ENCODE data around the gene ACBD6.

The ACBD6 gene

DNA sequence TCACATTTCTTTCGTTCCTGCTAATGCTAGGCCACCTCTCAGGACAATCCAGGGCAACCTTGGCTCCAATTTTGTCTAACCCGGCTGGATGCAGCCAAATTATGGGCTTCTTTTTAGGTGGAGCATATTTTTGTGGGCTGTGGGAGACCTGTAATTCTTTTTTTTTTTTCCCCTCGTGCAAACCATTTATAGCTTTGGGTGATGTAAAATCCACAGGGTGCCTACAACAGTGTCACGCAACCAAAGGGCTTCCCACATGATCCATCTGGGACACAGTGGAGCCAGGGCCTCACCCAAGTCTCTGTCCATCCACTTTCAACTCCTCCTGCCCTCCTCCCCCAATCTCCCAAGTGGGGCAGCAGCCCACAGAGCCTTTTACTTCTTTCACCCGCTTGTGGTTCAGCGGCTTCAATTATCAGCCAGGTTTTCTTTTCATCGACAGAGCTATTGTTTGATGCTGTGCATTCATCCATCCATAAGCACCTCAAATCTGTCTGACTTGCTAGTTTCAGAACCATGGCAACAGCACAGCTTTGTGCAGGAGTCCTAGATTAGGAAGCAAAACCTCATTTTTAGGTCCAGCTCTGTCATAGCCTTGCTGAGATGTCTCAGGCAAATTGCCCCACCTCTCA lies 46.4 kb upstream of the ACBD6 start:
- H3K9ac ChIP-seq, result no peak overlapping the region
- no peak overlapping the region for H3K27ac ChIP-seq
- no peak overlapping the region for H2AFZ ChIP-seq (ENCODE audit: low read depth)
- H3K36me3 ChIP-seq (ENCODE audit: insufficient read depth), result no peaks in the 10 kb centered on the region
- H3K4me1 ChIP-seq (ENCODE audit: low read depth, poor library complexity, severe bottlenecking), result no peaks in the 10 kb centered on the region
- H4K20me1 ChIP-seq (ENCODE audit: insufficient read depth), result no peaks in the 10 kb centered on the region
- no peaks in the 10 kb centered on the region for H3K27me3 ChIP-seq (ENCODE audit: insufficient read depth, low read depth)
- TF ChIP-seq CTCF (conservative IDR thresholded peaks at IDR 0.05; ENCODE audit: low read depth, low read length), result no peak
- no peak overlapping the region for H3K4me2 ChIP-seq
- H3K4me3 ChIP-seq (IDR thresholded peaks at IDR 0.05; ENCODE audit: insufficient read depth, low read depth, low read length), result no peak overlapping the region
- H3K79me2 ChIP-seq (ENCODE audit: insufficient read depth, low read depth), result no peaks in the 10 kb centered on the region

DNA sequence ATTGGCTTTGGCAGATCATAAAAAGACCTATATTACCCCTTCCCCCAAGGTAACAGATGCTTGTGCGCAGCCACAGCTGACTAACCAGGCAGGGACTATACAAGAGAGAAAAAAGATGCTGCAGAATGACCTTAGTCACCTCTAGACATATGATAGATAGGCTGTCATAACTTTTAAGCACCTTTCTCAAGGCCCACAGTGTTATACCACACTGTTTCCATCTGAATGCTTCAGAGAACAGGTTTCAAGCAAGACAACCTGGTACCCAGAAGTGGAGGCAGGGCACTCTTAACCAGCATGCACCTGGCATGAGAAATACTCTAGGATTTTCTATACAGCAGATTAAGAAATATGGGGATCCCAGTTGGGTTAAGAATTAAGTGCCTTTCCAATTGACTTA lies 43.6 kb upstream of the ACBD6 start:
- Histone ChIP-seq H4K20me1 (ENCODE audit: insufficient read depth) (no peaks in the 10 kb centered on the region), H2AFZ (ENCODE audit: low read depth) (no peak overlapping the region), H3K79me2 (ENCODE audit: insufficient read depth, low read depth) (no peaks in the 10 kb centered on the region), H3K36me3 (ENCODE audit: insufficient read depth) (no peaks in the 10 kb centered on the region), H3K4me3 (IDR thresholded peaks at IDR 0.05; ENCODE audit: insufficient read depth, low read depth, low read length) (no peak overlapping the region), H3K4me1 (ENCODE audit: low read depth, poor library complexity, severe bottlenecking) (no peaks in the 10 kb centered on the region), H3K4me2 (no peak overlapping the region), H3K27me3 (ENCODE audit: insufficient read depth, low read depth) (no peaks in the 10 kb centered on the region), H3K27ac (no peak overlapping the region), H3K9ac (no peak overlapping the region)
- TF ChIP-seq CTCF (conservative IDR thresholded peaks at IDR 0.05; ENCODE audit: low read depth, low read length), result no peak

- no peak for TF ChIP-seq CTCF (conservative IDR thresholded peaks at IDR 0.05; ENCODE audit: low read depth, low read length)
- H3K36me3 ChIP-seq (ENCODE audit: insufficient read depth), result no peaks in the 10 kb centered on the region
Measured at GRCh38 chr1:180544050-180544449, 41.7 kb upstream of the ACBD6 start.

DNA sequence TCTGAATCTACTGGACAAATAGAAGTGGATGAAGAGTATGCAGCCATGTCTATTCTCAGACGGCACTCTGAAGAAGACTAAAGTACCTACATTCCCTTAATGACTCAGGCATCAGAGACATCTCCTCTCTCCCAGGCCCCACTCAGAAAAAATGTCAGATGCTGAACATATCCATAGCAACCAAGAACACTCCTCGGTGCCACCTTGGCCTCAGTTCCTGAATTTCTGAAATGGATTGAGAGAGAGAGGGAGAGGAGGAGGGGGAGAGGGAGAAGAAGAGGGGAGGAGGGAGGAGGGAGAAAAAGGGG lies 40.4 kb upstream of the ACBD6 start:
- Histone ChIP-seq H4K20me1 (ENCODE audit: insufficient read depth) (no peaks in the 10 kb centered on the region), H3K27me3 (ENCODE audit: insufficient read depth, low read depth) (no peaks in the 10 kb centered on the region), H2AFZ (ENCODE audit: low read depth) (no peak overlapping the region), H3K4me2 (no peak overlapping the region), H3K9ac (no peak overlapping the region), H3K4me3 (IDR thresholded peaks at IDR 0.05; ENCODE audit: insufficient read depth, low read depth, low read length) (no peak overlapping the region), H3K79me2 (ENCODE audit: insufficient read depth, low read depth) (no peaks in the 10 kb centered on the region), H3K36me3 (ENCODE audit: insufficient read depth) (no peaks in the 10 kb centered on the region), H3K4me1 (ENCODE audit: low read depth, poor library complexity, severe bottlenecking) (no peaks in the 10 kb centered on the region), H3K27ac (no peak overlapping the region)
- TF ChIP-seq CTCF (conservative IDR thresholded peaks at IDR 0.05; ENCODE audit: low read depth, low read length), result no peak

More at GRCh38 chr1:180544050-180544449, 41.7 kb upstream of the ACBD6 start:
- no peaks in the 10 kb centered on the region for H4K20me1 ChIP-seq (ENCODE audit: insufficient read depth)
- H3K4me2 ChIP-seq, result no peak overlapping the region
- no peaks in the 10 kb centered on the region for H3K79me2 ChIP-seq (ENCODE audit: insufficient read depth, low read depth)
- no peak overlapping the region for H3K27ac ChIP-seq
- no peak overlapping the region for H2AFZ ChIP-seq (ENCODE audit: low read depth)
- H3K4me1 ChIP-seq (ENCODE audit: low read depth, poor library complexity, severe bottlenecking), result no peaks in the 10 kb centered on the region
- H3K27me3 ChIP-seq (ENCODE audit: insufficient read depth, low read depth), result no peaks in the 10 kb centered on the region
- no peak overlapping the region for H3K9ac ChIP-seq
- H3K4me3 ChIP-seq (IDR thresholded peaks at IDR 0.05; ENCODE audit: insufficient read depth, low read depth, low read length), result no peak overlapping the region
